Thyroid gland (tissue), 4 donors: ENCODE data around the gene SEMA4B. TPM values are rescaled to one million over a fixed set of nuclear protein-coding genes. Genes with fewer than 3 reads are reported as not detected.

ENCODE experiments used
- DNase-seq, 2 donors: peaks; one replicate each; pipeline ENCODE4 v3.0.0-alpha.2; 2019
- H3K27ac ChIP-seq, 3 donors: fragments of 200-600 bp; sonication (generic); 1 replicate in 2 of 3; 2 replicates in 1 of 3; pipeline ENCODE4 v1.5.1; 2016 to 2019; ENCODE audit warnings: mild to moderate bottlenecking in 1 of 3, moderate library complexity in 1 of 3
- H3K27me3 ChIP-seq: fragments of 200-600 bp; sonication (generic); one replicate; pipeline ENCODE4 v1.5.1; 2019
- H3K36me3 ChIP-seq, 2 donors: fragments of 200-600 bp; sonication (generic); one replicate each; pipeline ENCODE4 v1.5.1; 2016 to 2019
- H3K4me1 ChIP-seq, 2 donors: fragments of 200-600 bp; sonication (generic); one replicate each; pipeline ENCODE4 v1.5.1; 2017 to 2019
- H3K4me3 ChIP-seq, 3 donors: fragments of 200-600 bp; sonication (generic); replicated peaks in 1 of 3; 1 replicate in 2 of 3; 2 replicates in 1 of 3; pipeline ENCODE4 v1.5.1; 2016; ENCODE audit warnings: mild to moderate bottlenecking in 1 of 3
- H3K9me3 ChIP-seq: fragments of 200-600 bp; sonication (generic); one replicate; pipeline ENCODE4 v1.5.1; 2017
- CTCF ChIP-seq, 6 experiments: fragments of 200-600 bp in 3 of 6; fragments of 450-650 bp in 3 of 6; sonication (generic) in 3 of 6; IDR thresholded peaks; one replicate each; pipeline ENCODE4 v1.5.1; 2016 to 2019; ENCODE audit warnings: antibody characterized with exemption in 6 of 6, mild to moderate bottlenecking in 2 of 6, inconsistent platforms in 1 of 6, moderate library complexity in 1 of 6
- POLR2A ChIP-seq, 2 donors: fragments of 450-650 bp; IDR thresholded peaks; one replicate each; pipeline ENCODE4 v1.6.1; 2017; ENCODE audit warnings: antibody characterized with exemption in 2 of 2, mild to moderate bottlenecking in 2 of 2, moderate library complexity in 1 of 2
- WGBS, 2 donors: methylation state at CpG; one replicate each; pipeline ENCODE4 v1.1.5; 2017; 5-methylcytosine and 5-hydroxymethylcytosine counted together
- intact Hi-C: fragments of 100-400 bp; cut with DNase I; formaldehyde crosslinking; loops from one replicate; pipeline ENCODE4 v1.15.1; 2023
- total RNA-seq, 4 donors: library from RNA; depleted of rRNA; stranded (reverse); fragments of >200 nt; gene quantifications; one replicate each; pipeline ENCODE4 v1.2.3, GENCODE V29; 2016

Gene SEMA4B
- total RNA-seq, 4 donors from 2014 or later, result 49.5 to 163 (median 69.9) TPM

GRCh38 chr15:90213818-90214204, 12.7 kb downstream of the SEMA4B start:
- intact Hi-C loops, result no loop called here
- peak; percentile 59 to 63 for DNase-seq
- Histone ChIP-seq H3K36me3 (peaks cover 0 to 8% of the 10 kb centered on the region in 2 donors), H3K4me1 (peaks cover 57 to 67% of the 10 kb centered on the region in 2 donors), H3K27ac (peak overlapping the region; percentile 82 to 95 (median 85)), H3K27me3 (no peaks in the 10 kb centered on the region), H3K9me3 (no peaks in the 10 kb centered on the region), H3K4me3 (no peak overlapping the region)
- no peak for TF ChIP-seq CTCF (IDR thresholded peaks at IDR 0.05)
- no peak for TF ChIP-seq POLR2A (IDR thresholded peaks at IDR 0.05)
- 53 to 60% methylated on average over 7 to 10 of the region's 11 CpGs for WGBS, 2 donors

GRCh38 chr15:90214553-90215196, 13.5 kb downstream of the SEMA4B start:
- H3K36me3 ChIP-seq, result peaks cover 0 to 8% of the 10 kb centered on the region in 2 donors
- no peak overlapping the region for H3K4me3 ChIP-seq
- H3K27me3 ChIP-seq, result no peaks in the 10 kb centered on the region
- WGBS, 2 donors, result 54% methylated on average over 8 of the region's 8 CpGs
- no peaks in the 10 kb centered on the region for H3K9me3 ChIP-seq
- DNase-seq, result peak; percentile 61 to 74
- peak overlapping the region; percentile 82 to 95 (median 85) for H3K27ac ChIP-seq
- intact Hi-C loops, result no loop called here
- TF ChIP-seq CTCF (IDR thresholded peaks at IDR 0.05) (peak in 3 of 6 experiments; percentile 20 to 40 (median 21)), POLR2A (IDR thresholded peaks at IDR 0.05) (no peak)
- peaks cover 55 to 67% of the 10 kb centered on the region in 2 donors for H3K4me1 ChIP-seq

- Histone ChIP-seq H3K27me3 (no peaks in the 10 kb centered on the region), H3K27ac (no peak overlapping the region), H3K4me3 (no peak overlapping the region), H3K4me1 (peaks cover 31 to 44% of the 10 kb centered on the region in 2 donors), H3K9me3 (no peaks in the 10 kb centered on the region), H3K36me3 (peaks cover 3 to 8% of the 10 kb centered on the region in 2 donors)
- WGBS, 2 donors, result 88 to 99% methylated on average over 8 to 9 of the region's 9 CpGs
- intact Hi-C loops, result no loop called here
- no peak for TF ChIP-seq POLR2A (IDR thresholded peaks at IDR 0.05)
- no peak for TF ChIP-seq CTCF (IDR thresholded peaks at IDR 0.05)
- DNase-seq, result no peak
Observed at GRCh38 chr15:90217671-90218394, 16.7 kb downstream of the SEMA4B start.

GRCh38 chr15:90219421-90220141, 18.5 kb downstream of the SEMA4B start:
- Histone ChIP-seq H3K4me1 (peaks cover 13 to 27% of the 10 kb centered on the region in 2 donors), H3K27ac (peak overlapping the region in 2 of 3 donors; percentile 47 to 58), H3K4me3 (no peak overlapping the region), H3K27me3 (no peaks in the 10 kb centered on the region), H3K9me3 (no peaks in the 10 kb centered on the region), H3K36me3 (peaks cover 19 to 22% of the 10 kb centered on the region in 2 donors)
- intact Hi-C loops, result no loop called here
- DNase-seq, result peak; percentile 42 to 46
- WGBS, 2 donors, result 62 to 76% methylated on average over 16 of the region's 17 CpGs
- TF ChIP-seq POLR2A (IDR thresholded peaks at IDR 0.05) (no peak), CTCF (IDR thresholded peaks at IDR 0.05) (peak; percentile 41 to 64 (median 49))
